T-cell (primary cell): Measurements from ENCODE around the gene TTLL7. TPM values are rescaled to one million over a fixed set of nuclear protein-coding genes. Genes with fewer than 3 reads are reported as not detected.

Experiments
- ATAC-seq, 4 experiments: fragments of 200-7000 bp in 3 of 4; fragments of 150-1000 bp in 1 of 4; cut with Tn5 transposase; replicated peaks in 1 of 4; 1 replicate in 3 of 4; 2 replicates in 1 of 4; pipeline ENCODE4 v1.10.0; 2021; ENCODE audit warnings: moderate library complexity in 3 of 4, mild to moderate bottlenecking in 2 of 4, moderate number of reproducible peaks in 1 of 4
- CTCF ChIA-PET, 2 donors: fragments of 300-600 bp; sonication (Branson Sonifier 250); formaldehyde crosslinking; loops; one replicate each; lab custom pipeline; 2022; ENCODE audit warnings: antibody characterized with exemption in 2 of 2; lab: Charles Lee
- POLR2A ChIA-PET, 2 donors: fragments of 300-600 bp; sonication (Branson Sonifier 250); formaldehyde crosslinking; loops; one replicate each; lab custom pipeline; 2022; ENCODE audit warnings: antibody characterized with exemption in 2 of 2; lab: Charles Lee
- DNase-seq, 35 experiments: peaks; one replicate each; pipeline versions ENCODE4 v3.0.0 to v3.0.0-alpha.2; 2013 to 2023
- H3K27ac ChIP-seq: one replicate; pipeline ENCODE4 v1.5.1; 2013; ENCODE audit warnings: low read length
- H3K27me3 ChIP-seq, 2 experiments: replicated peaks in 1 of 2; 1 replicate in 1 of 2; 2 replicates in 1 of 2; pipeline versions ENCODE4 v1.6.1 to v1.7.0; 2013; ENCODE audit warnings: low read length in 1 of 2, mixed read lengths in 1 of 2; ENCODE audit not compliant: control insufficient read depth in 2 of 2, insufficient read depth in 2 of 2; ENCODE audit errors: extremely low read depth in 1 of 2
- H3K36me3 ChIP-seq, 2 donors: 1 replicate in 1 of 2; 2 replicates in 1 of 2; pipeline versions ENCODE4 v1.6.1 to v1.7.0; 2013; ENCODE audit warnings: low read length in 1 of 2; ENCODE audit not compliant: control insufficient read depth in 2 of 2, insufficient read depth in 1 of 2; ENCODE audit errors: extremely low read depth in 1 of 2
- H3K4me1 ChIP-seq, 2 experiments: 1 replicate in 1 of 2; 2 replicates in 1 of 2; pipeline versions ENCODE4 v1.6.1 to v1.7.0; 2013; ENCODE audit warnings: low read length in 2 of 2, mixed read lengths in 1 of 2; ENCODE audit not compliant: insufficient read depth in 2 of 2, control insufficient read depth in 1 of 2; ENCODE audit errors: extremely low read depth in 1 of 2
- H3K4me3 ChIP-seq, 2 donors: 1 replicate in 1 of 2; 2 replicates in 1 of 2; pipeline versions ENCODE4 v1.5.1 to v1.7.0; 2013; ENCODE audit warnings: mild to moderate bottlenecking in 2 of 2, low read length in 1 of 2, moderate library complexity in 1 of 2; ENCODE audit not compliant: control insufficient read depth in 1 of 2; ENCODE audit errors: extremely low read depth in 1 of 2
- H3K9me3 ChIP-seq: 2 replicates; pipeline ENCODE4 v1.7.0; 2013
- H3K27ac Mint-ChIP-seq, 2 donors: one replicate each; pipeline ENCODE4 v1.8.0; 2020 to 2021; ENCODE audit warnings: mild to moderate bottlenecking in 2 of 2, mixed read lengths in 2 of 2
- H3K27me3 Mint-ChIP-seq, 2 donors: one replicate each; pipeline ENCODE4 v1.8.0; 2021 to 2022; ENCODE audit warnings: mixed read lengths in 2 of 2
- H3K36me3 Mint-ChIP-seq: one replicate; pipeline ENCODE4 v1.8.0; 2021; ENCODE audit warnings: mixed read lengths
- H3K4me1 Mint-ChIP-seq, 3 donors: one replicate each; pipeline ENCODE4 v1.8.0; 2020 to 2022; ENCODE audit warnings: mixed read lengths in 3 of 3, mild to moderate bottlenecking in 1 of 3
- H3K4me3 Mint-ChIP-seq, 3 donors: one replicate each; pipeline ENCODE4 v1.8.0; 2020 to 2022; ENCODE audit warnings: mild to moderate bottlenecking in 3 of 3, mixed read lengths in 3 of 3, moderate library complexity in 3 of 3
- H3K9me3 Mint-ChIP-seq, 3 donors: one replicate each; pipeline ENCODE4 v1.8.0; 2020 to 2022; ENCODE audit warnings: mixed read lengths in 3 of 3
- WGBS: methylation state at CpG from one replicate; pipeline ENCODE4 v1.1.5; 2013; ENCODE audit warnings: missing lambda C conversion rate; ENCODE audit not compliant: insufficient coverage; 5-methylcytosine and 5-hydroxymethylcytosine counted together
- total RNA-seq, 35 experiments: library from RNA in 6 of 35; stranded (reverse) in 6 of 35; fragments of 120-200 nt in 1 of 35; gene quantifications; one replicate each; pipeline versions ENCODE4 v1.2.1 to v1.2.4 and lab custom pipeline; 2013 to 2026

The TTLL7 gene
- total RNA-seq, 5 donors from 2014 or later (not counting 1 experiment from before 2014, with no cell fraction given) = 0.19 to 0.77 (median 0.44) TPM; not detected in 1

- H3K27me3 Mint-ChIP-seq = peaks cover 13 to 14% of the 10 kb centered on the region in 2 donors
- WGBS = no CpG with 5 or more reads among the region's 1 CpG
- Histone ChIP-seq H3K27me3 (peaks cover 0 to 3% of the 10 kb centered on the region in 2 experiments), H3K27ac (no peak overlapping the region), H3K4me3 (no peak overlapping the region), H3K4me1 (no peaks in the 10 kb centered on the region), H3K9me3 (no peaks in the 10 kb centered on the region), H3K36me3 (no peaks in the 10 kb centered on the region)
- ChIA-PET POLR2A (no interaction called here), CTCF (no interaction called here)
- no peaks in the 10 kb centered on the region for H3K4me1 Mint-ChIP-seq
- no peaks in the 10 kb centered on the region for H3K36me3 Mint-ChIP-seq
- H3K9me3 Mint-ChIP-seq = no peaks in the 10 kb centered on the region
- DNase-seq (no peak), ATAC-seq (no peak)
- H3K27ac Mint-ChIP-seq = no peak overlapping the region
- H3K4me3 Mint-ChIP-seq = no peak overlapping the region
Measured at GRCh38 chr1:83967336-83967735, 31.6 kb downstream of the TTLL7 start.

DNA sequence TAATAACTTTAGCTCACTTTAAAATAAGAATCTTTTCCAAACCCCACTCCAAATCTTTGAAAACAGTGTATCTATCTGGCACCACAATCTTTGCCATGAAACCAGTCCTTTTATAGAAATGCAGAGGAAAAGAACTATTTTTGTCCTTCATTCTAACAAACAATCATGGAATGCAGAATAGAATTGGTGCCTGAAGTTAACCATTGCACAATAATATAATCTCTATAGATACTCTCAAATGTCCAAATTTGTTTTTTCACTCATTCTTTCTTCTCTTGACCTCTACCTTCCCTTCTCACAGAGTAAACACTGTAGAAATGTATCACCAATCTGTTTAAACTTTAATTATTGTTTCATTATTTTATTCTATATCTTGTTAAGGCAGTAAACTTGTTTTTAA is 34.8 kb downstream of the TTLL7 start:
- Histone ChIP-seq H3K36me3 (no peaks in the 10 kb centered on the region), H3K27ac (no peak overlapping the region), H3K4me3 (no peak overlapping the region), H3K27me3 (peaks cover 0 to 3% of the 10 kb centered on the region in 2 experiments), H3K4me1 (no peaks in the 10 kb centered on the region), H3K9me3 (no peaks in the 10 kb centered on the region)
- Mint-ChIP-seq H3K27me3 (peaks cover 13 to 14% of the 10 kb centered on the region in 2 donors), H3K27ac (no peak overlapping the region), H3K4me3 (no peak overlapping the region), H3K9me3 (no peaks in the 10 kb centered on the region), H3K4me1 (no peaks in the 10 kb centered on the region), H3K36me3 (no peaks in the 10 kb centered on the region)
- ChIA-PET CTCF (no interaction called here), POLR2A (interaction anchor here in 1 of 2 donors (0.5 kb wide), 1 partner anchor 97 kb away, joined by 3 read pairs; no protein-coding TSS in a partner anchor)
- no peak for ATAC-seq
- no peak for DNase-seq

DNA sequence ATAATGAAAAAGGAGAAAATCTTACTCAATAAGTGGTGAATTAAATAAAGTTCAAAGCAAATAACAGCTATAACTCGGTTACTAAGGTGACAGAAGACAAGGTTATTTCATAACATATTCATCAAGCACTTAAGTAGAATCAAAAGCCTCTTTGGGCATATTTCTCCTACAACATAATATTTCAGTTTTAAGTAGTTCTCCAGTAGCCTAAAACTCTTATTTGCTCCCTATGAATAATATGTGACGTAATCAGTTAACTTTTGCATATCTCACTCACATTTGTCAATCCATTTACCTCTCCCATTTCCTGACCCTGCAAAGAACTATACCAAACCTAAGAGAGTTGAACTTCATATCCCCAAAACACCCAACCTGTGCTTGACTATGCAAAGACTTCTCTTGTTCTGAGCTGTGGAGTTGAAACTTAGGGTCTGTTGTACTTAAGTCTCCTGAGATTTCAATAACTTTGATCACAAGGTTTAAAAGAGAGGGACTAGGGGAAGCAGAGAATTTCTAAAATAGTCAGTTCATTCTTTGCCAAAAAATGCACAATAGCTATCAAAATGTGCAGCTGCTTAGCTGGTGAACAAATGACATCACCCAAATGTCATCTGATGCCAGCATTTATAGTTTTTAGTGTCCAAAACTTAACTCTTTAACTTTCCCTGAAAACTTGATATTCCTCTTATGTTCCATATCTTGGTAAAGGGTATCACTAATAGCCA is 37.2 kb downstream of the TTLL7 start:
- Mint-ChIP-seq H3K36me3 (no peaks in the 10 kb centered on the region), H3K4me3 (no peak overlapping the region), H3K27me3 (peaks cover 7 to 8% of the 10 kb centered on the region in 2 donors), H3K27ac (no peak overlapping the region), H3K9me3 (no peaks in the 10 kb centered on the region), H3K4me1 (no peaks in the 10 kb centered on the region)
- H3K27ac ChIP-seq = no peak overlapping the region
- no peaks in the 10 kb centered on the region for H3K36me3 ChIP-seq
- H3K9me3 ChIP-seq = no peaks in the 10 kb centered on the region
- ATAC-seq (no peak), DNase-seq (no peak)
- POLR2A ChIA-PET = no interaction called here
- no peak overlapping the region for H3K4me3 ChIP-seq
- H3K27me3 ChIP-seq = peaks cover 0 to 3% of the 10 kb centered on the region in 2 experiments
- CTCF ChIA-PET = interaction anchor here in 1 of 2 donors (0.7 to 1.0 kb wide), 2 partner anchors 16 to 1658 kb away, joined by 3 read pairs; no protein-coding TSS in a partner anchor
- no CpG with 5 or more reads among the region's 2 CpGs for WGBS
- H3K4me1 ChIP-seq = no peaks in the 10 kb centered on the region

DNA sequence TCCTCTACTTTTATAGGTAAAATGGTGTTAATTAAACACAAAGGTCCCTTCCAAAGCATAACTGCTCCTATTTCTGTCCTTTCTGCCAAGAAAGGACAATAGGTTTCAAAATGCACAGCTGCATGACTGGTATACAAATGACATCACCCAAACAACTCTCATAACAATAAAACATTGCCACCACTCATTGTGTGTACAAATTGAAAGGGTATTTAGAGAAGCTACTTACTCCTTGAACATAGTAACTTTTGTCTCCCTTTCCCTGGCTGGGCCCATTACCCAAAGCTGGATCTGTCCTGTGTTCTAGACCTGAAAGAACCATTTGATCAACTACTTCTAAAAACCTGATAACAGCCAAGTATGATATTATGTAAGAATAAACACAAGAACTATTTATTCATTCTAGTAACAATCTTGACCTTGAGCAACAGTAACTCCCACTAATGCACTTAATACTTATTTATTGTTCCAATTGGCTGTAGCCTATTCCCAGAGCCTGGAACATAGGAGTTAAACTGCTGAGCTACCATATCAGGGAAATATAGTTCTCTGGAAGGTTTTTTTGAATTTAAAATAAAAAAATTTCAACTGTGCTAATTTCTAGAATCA is 38.2 kb downstream of the TTLL7 start:
- H3K27me3 Mint-ChIP-seq = peaks cover 3 to 5% of the 10 kb centered on the region in 2 donors
- Histone ChIP-seq H3K27ac (no peak overlapping the region), H3K36me3 (no peaks in the 10 kb centered on the region), H3K4me3 (no peak overlapping the region), H3K9me3 (no peaks in the 10 kb centered on the region), H3K4me1 (no peaks in the 10 kb centered on the region), H3K27me3 (peaks cover 0 to 3% of the 10 kb centered on the region in 2 experiments)
- ATAC-seq (no peak), DNase-seq (no peak)
- POLR2A ChIA-PET = no interaction called here
- no peaks in the 10 kb centered on the region for H3K9me3 Mint-ChIP-seq
- CTCF ChIA-PET = interaction anchor here in 1 of 2 donors (0.6 to 1.0 kb wide), 2 partner anchors 15 to 52 kb away, joined by 3 read pairs; no protein-coding TSS in a partner anchor
- H3K27ac Mint-ChIP-seq = no peak overlapping the region
- H3K36me3 Mint-ChIP-seq = no peaks in the 10 kb centered on the region
- no peaks in the 10 kb centered on the region for H3K4me1 Mint-ChIP-seq
- H3K4me3 Mint-ChIP-seq = no peak overlapping the region

- Mint-ChIP-seq H3K27ac (no peak overlapping the region), H3K4me3 (no peak overlapping the region), H3K36me3 (no peaks in the 10 kb centered on the region), H3K27me3 (peaks cover 3 to 6% of the 10 kb centered on the region in 2 donors), H3K9me3 (no peaks in the 10 kb centered on the region), H3K4me1 (no peaks in the 10 kb centered on the region)
- H3K4me3 ChIP-seq = no peak overlapping the region
- no peak for ATAC-seq
- H3K36me3 ChIP-seq = no peaks in the 10 kb centered on the region
- no peaks in the 10 kb centered on the region for H3K9me3 ChIP-seq
- POLR2A ChIA-PET = interaction anchor here in 1 of 2 donors (0.6 kb wide), 1 partner anchor 101 kb away, joined by 8 read pairs; no protein-coding TSS in a partner anchor
- WGBS = no CpG with 5 or more reads among the region's 1 CpG
- CTCF ChIA-PET = no interaction called here
- no peak for DNase-seq
- no peak overlapping the region for H3K27ac ChIP-seq
- no peaks in the 10 kb centered on the region for H3K27me3 ChIP-seq
- H3K4me1 ChIP-seq = no peaks in the 10 kb centered on the region
Measured at GRCh38 chr1:83959824-83960498, 39.0 kb downstream of the TTLL7 start.

DNA sequence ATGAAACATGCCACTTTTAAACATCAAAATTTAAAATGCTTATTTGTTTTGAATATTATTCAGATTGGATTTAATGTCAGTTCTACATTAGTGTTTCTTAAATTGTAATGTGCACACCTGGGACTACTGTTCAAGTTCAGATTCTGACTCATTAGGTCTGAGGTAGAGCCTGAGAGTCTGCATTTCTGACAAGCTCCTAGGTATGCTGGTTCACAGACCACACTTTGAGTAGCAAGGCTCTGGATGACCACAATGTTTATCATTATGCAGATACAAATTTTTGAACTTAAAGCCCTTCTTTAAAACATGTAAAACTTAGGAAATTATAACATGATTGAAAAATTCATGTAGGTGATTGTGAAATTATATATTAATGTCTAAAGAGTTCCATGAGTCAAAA is 40.2 kb downstream of the TTLL7 start:
- no peak overlapping the region for H3K4me3 Mint-ChIP-seq
- no peaks in the 10 kb centered on the region for H3K4me1 Mint-ChIP-seq
- no peak for ATAC-seq
- no peak for DNase-seq
- H3K27me3 Mint-ChIP-seq = peaks cover 3 to 5% of the 10 kb centered on the region in 2 donors
- ChIA-PET CTCF (no interaction called here), POLR2A (no interaction called here)
- Histone ChIP-seq H3K4me3 (no peak overlapping the region), H3K27me3 (no peaks in the 10 kb centered on the region), H3K27ac (no peak overlapping the region), H3K9me3 (no peaks in the 10 kb centered on the region), H3K4me1 (no peaks in the 10 kb centered on the region), H3K36me3 (no peaks in the 10 kb centered on the region)
- H3K36me3 Mint-ChIP-seq = no peaks in the 10 kb centered on the region
- no peak overlapping the region for H3K27ac Mint-ChIP-seq
- no peaks in the 10 kb centered on the region for H3K9me3 Mint-ChIP-seq
